Esophagus squamous epithelium (tissue), 5 donors: ENCODE measurements around the gene DYNLT4. TPM values are rescaled to one million over a fixed set of nuclear protein-coding genes. Genes with fewer than 3 reads are reported as not detected.
"Not testable (repeated sequence)": the region's sequence is repeated elsewhere in the genome, so short reads cannot be mapped to it uniquely, and the experiment has no call there.

Experiments used
- DNase-seq: peaks from one replicate; lab custom pipeline; 2025; lab: John Stamatoyannopoulos, UW
- H3K27ac ChIP-seq, 4 donors: fragments of 200-600 bp; sonication (generic); one replicate each; pipeline ENCODE4 v1.5.1; 2016 to 2019; ENCODE audit warnings: mild to moderate bottlenecking in 1 of 4
- H3K27me3 ChIP-seq, 4 donors: fragments of 200-600 bp; sonication (generic); 1 replicate in 3 of 4; 2 replicates in 1 of 4; pipeline versions ENCODE4 v1.5.1 to v1.6.0; 2017 to 2021; ENCODE audit warnings: antibody characterized with exemption in 1 of 4
- H3K36me3 ChIP-seq, 3 donors: fragments of 200-600 bp; sonication (generic); one replicate each; pipeline ENCODE4 v1.5.1; 2016 to 2019
- H3K4me1 ChIP-seq, 3 donors: fragments of 200-600 bp; sonication (generic); one replicate each; pipeline ENCODE4 v1.5.1; 2017 to 2019
- H3K4me3 ChIP-seq, 4 donors: fragments of 200-600 bp; sonication (generic); 1 replicate in 3 of 4; 2 replicates in 1 of 4; pipeline ENCODE4 v1.5.1; 2016 to 2019; ENCODE audit warnings: mild to moderate bottlenecking in 2 of 4, moderate library complexity in 1 of 4
- H3K9me3 ChIP-seq, 3 donors: fragments of 200-600 bp; sonication (generic); one replicate each; pipeline ENCODE4 v1.5.1; 2016 to 2019
- POLR2A ChIP-seq, 4 donors: fragments of 450-650 bp; IDR thresholded peaks; one replicate each; pipeline ENCODE4 v1.6.1; 2017; ENCODE audit warnings: antibody characterized with exemption in 4 of 4, mild to moderate bottlenecking in 4 of 4, moderate library complexity in 3 of 4
- WGBS, 2 donors: methylation state at CpG; one replicate each; pipeline ENCODE4 v1.1.5; 2018; 5-methylcytosine and 5-hydroxymethylcytosine counted together
- intact Hi-C: fragments of 100-400 bp; cut with DNase I; formaldehyde crosslinking; loops from one replicate; pipeline ENCODE4 v1.15.0; 2022
- total RNA-seq, 4 donors: library from RNA; depleted of rRNA; stranded (reverse); fragments of >200 nt; gene quantifications; one replicate each; pipeline ENCODE4 v1.1.0, GENCODE V29; 2016
- TF ChIP-seq, protein P1 (sequence below), 6 experiments: fragments of 450-650 bp in 4 of 6; fragments of 200-600 bp in 2 of 6; sonication (generic) in 2 of 6; IDR thresholded peaks; one replicate each; pipeline ENCODE4 v1.5.1; 2016 to 2019; ENCODE audit warnings: antibody characterized with exemption in 6 of 6, mild to moderate bottlenecking in 4 of 6, moderate library complexity in 4 of 6
- donor health status: DM: yes; HTN: yes; CAD: no.

The DYNLT4 gene
- total RNA-seq, 4 donors from 2014 or later = not detected

GRCh38 chr1:44842862-44843655 lies 35.9 kb upstream of the DYNLT4 start, which contains the start of gene PTCH2:
Gene PTCH2, minus strand, starts transcription at chr1:44843253. Its CDS starts 321 bp downstream, at chr1:44842932.
- intact Hi-C loops = loop anchor here (10.0 kb wide), 1 partner anchor 172 kb away; the partner anchor contains the start of genes HECTD3 and UROD
- Histone ChIP-seq H3K4me1 (peaks cover 0 to 15% (median 7%) of the 10 kb centered on the region in 3 donors), H3K9me3 (no peaks in the 10 kb centered on the region), H3K27me3 (peaks cover 0 to 4% (median 0%) of the 10 kb centered on the region in 4 donors), H3K36me3 (no peaks in the 10 kb centered on the region), H3K27ac (peak within 1 kb of the TSS; percentile 10 to 65 (median 48)), H3K4me3 (peak within 1 kb of the TSS; percentile 35 to 73 (median 54))
- TF ChIP-seq, protein P1, sequence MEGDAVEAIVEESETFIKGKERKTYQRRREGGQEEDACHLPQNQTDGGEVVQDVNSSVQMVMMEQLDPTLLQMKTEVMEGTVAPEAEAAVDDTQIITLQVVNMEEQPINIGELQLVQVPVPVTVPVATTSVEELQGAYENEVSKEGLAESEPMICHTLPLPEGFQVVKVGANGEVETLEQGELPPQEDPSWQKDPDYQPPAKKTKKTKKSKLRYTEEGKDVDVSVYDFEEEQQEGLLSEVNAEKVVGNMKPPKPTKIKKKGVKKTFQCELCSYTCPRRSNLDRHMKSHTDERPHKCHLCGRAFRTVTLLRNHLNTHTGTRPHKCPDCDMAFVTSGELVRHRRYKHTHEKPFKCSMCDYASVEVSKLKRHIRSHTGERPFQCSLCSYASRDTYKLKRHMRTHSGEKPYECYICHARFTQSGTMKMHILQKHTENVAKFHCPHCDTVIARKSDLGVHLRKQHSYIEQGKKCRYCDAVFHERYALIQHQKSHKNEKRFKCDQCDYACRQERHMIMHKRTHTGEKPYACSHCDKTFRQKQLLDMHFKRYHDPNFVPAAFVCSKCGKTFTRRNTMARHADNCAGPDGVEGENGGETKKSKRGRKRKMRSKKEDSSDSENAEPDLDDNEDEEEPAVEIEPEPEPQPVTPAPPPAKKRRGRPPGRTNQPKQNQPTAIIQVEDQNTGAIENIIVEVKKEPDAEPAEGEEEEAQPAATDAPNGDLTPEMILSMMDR (IDR thresholded peaks at IDR 0.05) = no peak
- TF ChIP-seq POLR2A (IDR thresholded peaks at IDR 0.05) = peak in 1 of 4 donors; percentile 28
- DNase-seq = no peak
- WGBS, 2 donors = 0 to 15% methylated on average over 1 to 11 of the region's 72 CpGs

GRCh38 chr1:44842486-44842861 lies 35.3 kb upstream of the DYNLT4 start:
- no peak for TF ChIP-seq POLR2A (IDR thresholded peaks at IDR 0.05)
- TF ChIP-seq, protein P1 (IDR thresholded peaks at IDR 0.05) = no peak
- intact Hi-C loops = loop anchor here (10.0 kb wide), 1 partner anchor 172 kb away; the partner anchor contains the start of genes HECTD3 and UROD
- 35 to 73% methylated on average over 4 to 12 of the region's 16 CpGs for WGBS, 2 donors
- peak overlapping the region; percentile 10 to 65 (median 48) for H3K27ac ChIP-seq
- H3K4me1 ChIP-seq = peaks cover 0 to 15% (median 7%) of the 10 kb centered on the region in 3 donors
- H3K36me3 ChIP-seq = no peaks in the 10 kb centered on the region
- H3K9me3 ChIP-seq = no peaks in the 10 kb centered on the region
- H3K27me3 ChIP-seq = peaks cover 0 to 4% (median 0%) of the 10 kb centered on the region in 4 donors
- no peak for DNase-seq
- peak overlapping the region; percentile 35 to 73 (median 54) for H3K4me3 ChIP-seq

DNA sequence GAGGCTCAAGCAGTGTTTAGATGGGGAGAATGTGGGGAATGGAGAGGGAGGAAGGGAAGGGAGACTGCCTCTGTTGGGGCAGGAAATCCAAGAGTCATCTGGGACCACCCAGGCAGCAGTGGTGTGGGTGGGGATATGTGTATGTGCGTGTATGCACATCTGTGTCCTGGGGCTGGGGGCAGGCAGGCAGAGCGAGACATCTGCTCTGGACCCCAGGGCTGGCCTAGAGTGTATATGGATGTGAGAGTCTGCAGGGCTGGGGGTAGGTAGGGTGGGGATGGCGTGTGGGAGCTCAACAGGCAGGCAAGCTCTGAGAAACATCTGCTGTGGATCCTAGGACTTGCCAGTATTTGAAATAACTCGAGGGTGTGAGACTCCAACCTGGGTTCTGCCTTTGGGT lies 32.4 kb upstream of the DYNLT4 start:
- intact Hi-C loops = loop anchor here (10.0 kb wide), 1 partner anchor 55 kb away; the partner anchor contains the start of gene BEST4
- peaks cover 0 to 23% (median 7%) of the 10 kb centered on the region in 3 donors for H3K4me1 ChIP-seq
- DNase-seq = no peak

DNA sequence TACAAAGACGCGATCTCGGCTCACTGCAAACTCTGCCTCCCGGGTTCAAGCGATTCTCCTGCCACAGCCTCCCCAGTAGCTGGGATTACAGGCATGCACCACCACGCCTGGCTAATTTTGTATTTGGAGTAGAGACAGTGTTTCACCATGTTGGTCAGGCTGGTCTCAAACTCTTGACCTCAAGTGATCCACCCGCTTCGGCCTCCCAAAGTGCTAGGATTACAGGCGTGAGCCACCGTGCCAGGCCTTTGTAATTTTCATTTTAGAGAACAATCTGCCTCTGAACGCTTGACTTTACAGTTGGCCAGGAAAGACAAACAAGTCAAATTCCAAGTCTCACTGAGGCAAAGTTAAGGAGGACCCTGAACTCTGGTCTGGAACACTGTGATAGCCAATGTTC lies 31.1 kb upstream of the DYNLT4 start:
- H3K4me3 ChIP-seq, H3K36me3 ChIP-seq, H3K27me3 ChIP-seq, H3K27ac ChIP-seq, H3K9me3 ChIP-seq, DNase-seq: not testable (repeated sequence)
- 90 to 91% methylated on average over 11 of the region's 11 CpGs for WGBS, 2 donors
- peaks cover 0 to 18% (median 6%) of the 10 kb centered on the region in 3 donors for H3K4me1 ChIP-seq
- intact Hi-C loops = loop anchor here (10.0 kb wide), 1 partner anchor 53 kb away; the partner anchor contains the start of gene BEST4

More for the DNA sequence above, 32.4 kb upstream of the DYNLT4 start:
- WGBS, 2 donors = 56 to 61% methylated on average over 4 of the region's 4 CpGs
- Histone ChIP-seq H3K4me3 (no peak overlapping the region), H3K9me3 (no peaks in the 10 kb centered on the region), H3K27me3 (peaks cover 0 to 4% (median 0%) of the 10 kb centered on the region in 4 donors), H3K27ac (no peak overlapping the region), H3K36me3 (no peaks in the 10 kb centered on the region)
- TF ChIP-seq, protein P1 (IDR thresholded peaks at IDR 0.05) = no peak
- no peak for TF ChIP-seq POLR2A (IDR thresholded peaks at IDR 0.05)

DNA sequence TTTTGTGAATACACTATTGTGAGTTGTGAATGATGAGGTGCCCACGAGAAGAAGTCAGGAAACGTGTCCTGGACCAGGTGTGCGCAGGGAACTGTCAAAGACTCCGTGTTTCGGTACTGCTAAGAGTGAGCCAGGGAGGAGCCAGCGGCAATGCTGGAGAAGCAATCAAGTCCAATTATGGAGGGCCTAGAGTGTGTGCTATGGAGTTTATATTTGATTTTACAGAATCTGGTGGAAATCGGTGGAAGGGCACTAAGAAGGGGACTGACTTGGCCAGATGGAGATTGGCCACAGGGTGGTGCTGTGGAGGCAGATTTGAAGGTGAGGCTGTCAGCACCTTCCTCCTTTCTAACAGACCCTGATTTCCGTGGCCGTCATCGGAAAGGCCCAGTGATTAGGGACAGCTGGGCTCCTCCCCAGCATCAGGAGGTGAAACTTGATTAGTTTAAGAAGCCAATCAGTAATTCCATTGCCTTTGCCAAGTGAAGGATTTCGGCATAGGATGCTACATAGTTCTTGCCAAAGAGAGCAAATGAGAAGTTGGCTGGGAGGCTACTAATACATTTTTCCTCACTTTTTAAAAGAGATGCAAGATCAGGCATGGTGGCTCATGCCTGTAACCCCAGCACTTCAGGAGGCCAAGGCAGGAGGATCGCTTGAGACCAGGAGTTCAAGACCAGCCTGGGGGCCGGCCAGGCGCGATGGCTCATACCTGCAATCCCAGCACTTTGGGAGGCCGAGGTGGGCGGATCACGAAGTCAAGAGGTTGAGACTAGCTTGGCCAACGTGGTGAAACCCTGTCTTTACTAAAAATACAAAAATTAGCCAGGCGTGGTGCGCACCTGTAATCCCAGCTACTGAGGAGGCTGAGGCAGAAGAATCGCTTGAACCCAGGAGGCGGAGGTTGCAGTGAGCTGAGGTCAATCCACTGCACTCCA lies 28.9 kb upstream of the DYNLT4 start:
- Histone ChIP-seq H3K4me3 (peak overlapping the region in 1 of 4 donors; percentile 24), H3K36me3 (no peaks in the 10 kb centered on the region), H3K9me3 (no peaks in the 10 kb centered on the region), H3K27ac (no peak overlapping the region), H3K4me1 (peaks cover 0 to 8% (median 0%) of the 10 kb centered on the region in 3 donors), H3K27me3 (no peaks in the 10 kb centered on the region)
- TF ChIP-seq, protein P1 (IDR thresholded peaks at IDR 0.05) = peak; percentile 62 to 87 (median 76)
- no peak for TF ChIP-seq POLR2A (IDR thresholded peaks at IDR 0.05)
- 56 to 63% methylated on average over 16 to 23 of the region's 23 CpGs for WGBS, 2 donors
- DNase-seq = no peak
- intact Hi-C loops = loop anchor here (10.0 kb wide), 1 partner anchor 51 kb away; the partner anchor contains the start of gene BEST4
